ENCODE measurements around the gene RNH1. TPM values are rescaled to one million over a fixed set of nuclear protein-coding genes. Genes with fewer than 3 reads are reported as not detected.

Gene RNH1
- total RNA-seq, 2 donors from 2014 or later: 108 to 127 TPM

- H3K36me3 Mint-ChIP-seq (ENCODE audit: low read depth): no peaks in the 10 kb centered on the region
- H3K27me3 Mint-ChIP-seq: no peaks in the 10 kb centered on the region
- DNase-seq (no peak), ATAC-seq (no peak)
- no peak overlapping the region for H3K27ac Mint-ChIP-seq
- H3K4me1 Mint-ChIP-seq: peaks cover 13% of the 10 kb centered on the region
- peak overlapping the region; percentile 86 for H3K4me3 Mint-ChIP-seq
- H3K9me3 ChIP-seq (ENCODE audit: control insufficient read depth, low read length, poor library complexity, severe bottlenecking): no peaks in the 10 kb centered on the region
Observed at GRCh38 chr11:533586-534395, 26.7 kb upstream of the RNH1 start.

- H3K4me3 Mint-ChIP-seq: no peak overlapping the region
Observed at GRCh38 chr11:532986-533585, 26.0 kb upstream of the RNH1 start.

DNA sequence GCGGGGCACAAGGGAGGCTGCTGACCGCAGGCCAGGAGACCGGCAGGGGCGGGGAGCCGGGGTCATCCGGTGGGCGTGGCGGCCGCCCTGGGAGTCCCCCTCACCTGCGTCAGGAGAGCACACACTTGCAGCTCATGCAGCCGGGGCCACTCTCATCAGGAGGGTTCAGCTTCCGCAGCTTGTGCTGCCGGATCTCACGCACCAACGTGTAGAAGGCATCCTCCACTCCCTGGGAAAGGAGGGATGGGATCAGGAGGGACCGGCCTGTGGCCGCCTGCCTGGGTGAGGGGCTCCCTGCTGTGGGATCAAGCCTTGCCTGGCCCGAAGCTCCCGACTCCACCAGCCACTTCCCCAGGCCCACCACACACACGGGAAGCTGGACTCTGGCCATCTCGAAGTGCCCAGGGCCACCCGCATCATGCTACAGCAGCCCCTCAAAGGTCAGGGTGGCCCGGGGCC lies 25.5 kb upstream of the RNH1 start:
- no peak overlapping the region for H3K27ac Mint-ChIP-seq
- H3K27me3 Mint-ChIP-seq: no peaks in the 10 kb centered on the region
- peaks cover 9% of the 10 kb centered on the region for H3K4me1 Mint-ChIP-seq
- H3K9me3 ChIP-seq (ENCODE audit: control insufficient read depth, low read length, poor library complexity, severe bottlenecking): no peaks in the 10 kb centered on the region
- H3K36me3 Mint-ChIP-seq (ENCODE audit: low read depth): no peaks in the 10 kb centered on the region
- ATAC-seq: no peak
- no peak for DNase-seq
- H3K4me3 Mint-ChIP-seq: no peak overlapping the region

More at GRCh38 chr11:532986-533585, 26.0 kb upstream of the RNH1 start:
- no peak overlapping the region for H3K27ac Mint-ChIP-seq
- H3K9me3 ChIP-seq (ENCODE audit: control insufficient read depth, low read length, poor library complexity, severe bottlenecking): no peaks in the 10 kb centered on the region
- no peaks in the 10 kb centered on the region for H3K36me3 Mint-ChIP-seq (ENCODE audit: low read depth)
- DNase-seq (no peak), ATAC-seq (no peak)
- H3K4me1 Mint-ChIP-seq: peaks cover 10% of the 10 kb centered on the region
- H3K27me3 Mint-ChIP-seq: no peaks in the 10 kb centered on the region

DNA sequence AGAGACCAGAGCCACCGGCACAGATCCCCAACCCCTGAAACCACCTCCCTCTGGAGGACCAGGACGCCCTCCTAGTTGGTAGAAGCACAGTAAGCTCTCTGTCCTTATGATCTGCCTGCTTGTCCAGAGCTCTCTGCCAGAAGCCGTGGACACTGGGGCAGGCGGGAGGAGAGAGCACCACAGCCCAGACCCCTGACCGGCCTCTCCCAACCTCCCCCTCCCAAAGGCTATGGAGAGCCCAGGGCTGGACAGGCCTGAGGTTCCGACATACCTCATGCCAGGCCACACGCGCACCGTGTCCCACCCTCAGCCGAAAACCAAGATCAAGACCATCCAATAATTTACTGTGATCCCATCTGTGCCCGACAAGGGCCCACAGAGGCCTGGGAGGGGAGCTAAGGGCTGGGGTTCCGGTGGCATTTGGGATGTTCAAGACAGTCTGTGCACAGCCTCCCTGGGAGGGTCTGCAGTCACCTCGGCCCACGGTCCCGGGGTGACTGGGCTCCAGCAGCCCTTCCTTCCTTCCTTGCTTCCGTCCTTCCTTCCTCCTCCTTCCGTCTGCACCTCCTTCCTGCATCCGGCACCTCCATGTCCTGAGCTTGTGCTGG lies 25.0 kb upstream of the RNH1 start:
- peaks cover 6% of the 10 kb centered on the region for H3K4me1 Mint-ChIP-seq
- no peaks in the 10 kb centered on the region for H3K9me3 ChIP-seq (ENCODE audit: control insufficient read depth, low read length, poor library complexity, severe bottlenecking)
- no peaks in the 10 kb centered on the region for H3K27me3 Mint-ChIP-seq
- no peak overlapping the region for H3K4me3 Mint-ChIP-seq
- no peak overlapping the region for H3K27ac Mint-ChIP-seq
- no peak for DNase-seq
- no peak for ATAC-seq
- no peaks in the 10 kb centered on the region for H3K36me3 Mint-ChIP-seq (ENCODE audit: low read depth)

GRCh38 chr11:530960-531831 lies 24.2 kb upstream of the RNH1 start:
- Mint-ChIP-seq H3K27me3 (no peaks in the 10 kb centered on the region), H3K36me3 (ENCODE audit: low read depth) (no peaks in the 10 kb centered on the region), H3K27ac (no peak overlapping the region), H3K4me1 (peaks cover 2% of the 10 kb centered on the region), H3K4me3 (no peak overlapping the region)
- no peak for DNase-seq
- ATAC-seq: no peak
- H3K9me3 ChIP-seq (ENCODE audit: control insufficient read depth, low read length, poor library complexity, severe bottlenecking): no peaks in the 10 kb centered on the region

DNA sequence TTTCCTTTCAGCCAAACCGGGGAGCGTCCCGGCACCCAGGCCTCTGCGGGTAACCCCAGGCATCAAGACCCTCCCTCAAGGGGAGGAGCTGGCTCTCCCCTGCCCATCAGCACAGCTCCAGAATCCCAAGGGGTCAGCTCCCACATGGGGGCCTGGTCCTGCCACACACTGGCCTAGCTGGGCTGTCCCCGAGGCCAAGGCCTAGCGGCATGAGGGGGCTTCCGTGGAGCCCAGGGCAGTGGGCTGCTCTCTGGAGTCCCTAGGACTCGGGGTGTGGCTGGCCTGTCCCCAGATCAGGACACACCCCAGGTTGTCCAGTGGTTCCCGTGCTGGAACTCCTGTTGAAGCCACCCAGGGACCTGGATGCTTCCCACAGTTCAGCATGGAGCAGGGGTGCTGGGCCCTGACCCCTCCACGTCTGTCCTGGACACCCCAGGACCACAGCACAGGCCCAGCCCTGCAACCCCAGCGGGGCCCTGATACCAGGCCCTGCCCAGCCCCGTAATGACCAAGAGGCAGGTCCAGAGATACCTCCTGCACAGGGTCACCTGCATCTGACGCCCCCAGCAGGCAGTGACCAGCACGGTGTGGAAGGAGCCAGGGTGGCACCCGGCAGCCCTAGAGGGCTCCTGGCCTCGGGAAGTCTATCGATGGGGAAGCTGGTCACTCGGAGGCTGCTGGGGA lies 22.8 kb upstream of the RNH1 start:
- no peaks in the 10 kb centered on the region for H3K9me3 ChIP-seq (ENCODE audit: control insufficient read depth, low read length, poor library complexity, severe bottlenecking)
- Mint-ChIP-seq H3K27me3 (no peaks in the 10 kb centered on the region), H3K36me3 (ENCODE audit: low read depth) (no peaks in the 10 kb centered on the region), H3K4me1 (no peaks in the 10 kb centered on the region), H3K4me3 (no peak overlapping the region), H3K27ac (no peak overlapping the region)
- ATAC-seq: no peak
- no peak for DNase-seq

GRCh38 chr11:528815-529727 lies 22.0 kb upstream of the RNH1 start:
- DNase-seq (no peak), ATAC-seq (no peak)
- H3K27ac Mint-ChIP-seq: no peak overlapping the region
- H3K9me3 ChIP-seq (ENCODE audit: control insufficient read depth, low read length, poor library complexity, severe bottlenecking): no peaks in the 10 kb centered on the region
- no peak overlapping the region for H3K4me3 Mint-ChIP-seq
- no peaks in the 10 kb centered on the region for H3K4me1 Mint-ChIP-seq
- H3K27me3 Mint-ChIP-seq: no peaks in the 10 kb centered on the region
- no peaks in the 10 kb centered on the region for H3K36me3 Mint-ChIP-seq (ENCODE audit: low read depth)

GRCh38 chr11:528166-528814 lies 21.2 kb upstream of the RNH1 start:
- H3K36me3 Mint-ChIP-seq (ENCODE audit: low read depth): no peaks in the 10 kb centered on the region
- H3K9me3 ChIP-seq (ENCODE audit: control insufficient read depth, low read length, poor library complexity, severe bottlenecking): no peaks in the 10 kb centered on the region
- H3K4me1 Mint-ChIP-seq: no peaks in the 10 kb centered on the region
- DNase-seq (no peak), ATAC-seq (no peak)
- H3K27ac Mint-ChIP-seq: no peak overlapping the region
- H3K27me3 Mint-ChIP-seq: no peaks in the 10 kb centered on the region
- H3K4me3 Mint-ChIP-seq: no peak overlapping the region

- no peaks in the 10 kb centered on the region for H3K27me3 Mint-ChIP-seq
- no peaks in the 10 kb centered on the region for H3K9me3 ChIP-seq (ENCODE audit: control insufficient read depth, low read length, poor library complexity, severe bottlenecking)
- H3K27ac Mint-ChIP-seq: no peak overlapping the region
- ATAC-seq: no peak
- H3K4me3 Mint-ChIP-seq: no peak overlapping the region
- DNase-seq: no peak
- H3K36me3 Mint-ChIP-seq (ENCODE audit: low read depth): no peaks in the 10 kb centered on the region
- no peaks in the 10 kb centered on the region for H3K4me1 Mint-ChIP-seq
Observed at GRCh38 chr11:526192-526591, 19.1 kb upstream of the RNH1 start.

- Mint-ChIP-seq H3K4me1 (peaks cover 2% of the 10 kb centered on the region), H3K4me3 (no peak overlapping the region)
- no peak for ATAC-seq
Observed at GRCh38 chr11:521177-521688, 14.2 kb upstream of the RNH1 start.

GRCh38 chr11:520428-521176 lies 13.6 kb upstream of the RNH1 start:
- no peaks in the 10 kb centered on the region for H3K9me3 ChIP-seq (ENCODE audit: control insufficient read depth, low read length, poor library complexity, severe bottlenecking)
- no peak for DNase-seq
- ATAC-seq: no peak
- H3K4me1 Mint-ChIP-seq: peaks cover 2% of the 10 kb centered on the region
- no peaks in the 10 kb centered on the region for H3K36me3 Mint-ChIP-seq (ENCODE audit: low read depth)
- H3K27ac Mint-ChIP-seq: peak overlapping the region; percentile 51
- H3K27me3 Mint-ChIP-seq: no peaks in the 10 kb centered on the region
- H3K4me3 Mint-ChIP-seq: no peak overlapping the region

More at GRCh38 chr11:521177-521688, 14.2 kb upstream of the RNH1 start:
- Mint-ChIP-seq H3K36me3 (ENCODE audit: low read depth) (no peaks in the 10 kb centered on the region), H3K27ac (peak overlapping the region; percentile 51), H3K27me3 (no peaks in the 10 kb centered on the region)
- no peaks in the 10 kb centered on the region for H3K9me3 ChIP-seq (ENCODE audit: control insufficient read depth, low read length, poor library complexity, severe bottlenecking)
- DNase-seq: no peak

Measured in T-helper 17 cell (primary cell).